Stimulated activated CD8-positive, alpha-beta memory T cell treated with anti-CD3 and anti-CD28 coated beads, Interleukin-15, amount 100 ng/mL, for 4 hours (primary cell): ENCODE data around the gene CNDP2.
"Not testable (repeated sequence)": the region's sequence is repeated elsewhere in the genome, so short reads cannot be mapped to it uniquely, and the experiment has no call there.

Source experiments
- DNase-seq, 2 donors: peaks; one replicate each; pipeline ENCODE4 v3.0.0-alpha.2; 2020; ENCODE audit warnings: low read depth in 2 of 2

CNDP2 gene

DNA sequence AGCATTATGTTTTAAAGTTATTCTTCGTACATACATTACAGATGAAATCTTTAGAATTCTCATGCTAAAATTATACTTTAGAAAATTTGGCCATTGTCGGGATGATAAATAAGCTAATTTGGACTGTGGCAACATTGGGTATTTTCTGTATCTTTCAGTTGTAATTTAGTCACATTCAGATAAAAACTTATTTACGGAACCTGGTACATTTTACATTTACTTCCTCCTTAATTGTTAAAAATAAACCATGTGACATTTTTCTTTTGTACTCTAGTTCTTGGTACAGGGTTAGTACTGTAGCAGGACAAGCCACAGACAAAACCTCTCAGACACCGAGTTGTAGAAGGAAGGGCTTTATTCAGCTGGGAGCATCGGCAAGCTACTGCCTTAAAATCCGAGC lies 4.2 kb downstream of the CNDP2 start:
- DNase-seq = no peak

DNA sequence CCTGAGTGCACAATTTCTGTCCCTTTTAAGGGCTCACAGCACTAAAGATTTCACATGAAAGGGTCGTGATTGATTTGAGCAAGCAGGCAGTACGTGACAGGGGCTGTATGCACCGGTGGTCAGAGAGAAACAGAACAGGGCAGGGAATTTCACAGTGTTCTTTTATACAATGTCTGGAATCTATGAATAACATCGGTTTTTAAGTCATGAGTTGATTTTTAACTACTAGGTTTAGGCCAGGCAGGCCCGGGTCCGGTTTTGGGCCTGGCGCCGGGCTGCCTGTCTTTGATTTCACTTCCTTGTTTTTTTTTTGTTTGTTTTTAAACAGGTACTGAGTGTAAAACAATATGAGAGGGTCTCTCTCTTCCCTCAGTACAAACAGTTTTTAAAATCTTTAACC lies 4.6 kb downstream of the CNDP2 start:
- DNase-seq = not testable (repeated sequence)

DNA sequence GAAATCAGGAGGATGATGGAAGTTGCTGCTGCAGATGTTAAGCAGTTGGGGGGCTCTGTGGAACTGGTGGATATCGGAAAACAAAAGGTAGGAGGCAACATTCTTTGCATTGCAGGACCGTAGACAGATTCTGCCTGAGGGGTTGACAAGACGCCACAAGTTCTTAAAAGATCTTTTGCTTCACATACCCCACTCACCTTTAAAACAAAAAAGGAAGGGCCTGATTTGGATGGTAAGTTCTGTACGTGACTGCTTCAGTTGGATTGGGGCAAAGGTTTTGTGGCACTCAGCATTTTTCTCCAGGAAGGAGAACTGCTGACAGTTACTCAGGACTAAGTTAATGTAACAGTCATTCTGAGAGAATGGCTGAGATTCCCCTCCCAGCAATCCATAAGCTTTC lies 5.2 kb downstream of the CNDP2 start:
- no peak for DNase-seq

DNA sequence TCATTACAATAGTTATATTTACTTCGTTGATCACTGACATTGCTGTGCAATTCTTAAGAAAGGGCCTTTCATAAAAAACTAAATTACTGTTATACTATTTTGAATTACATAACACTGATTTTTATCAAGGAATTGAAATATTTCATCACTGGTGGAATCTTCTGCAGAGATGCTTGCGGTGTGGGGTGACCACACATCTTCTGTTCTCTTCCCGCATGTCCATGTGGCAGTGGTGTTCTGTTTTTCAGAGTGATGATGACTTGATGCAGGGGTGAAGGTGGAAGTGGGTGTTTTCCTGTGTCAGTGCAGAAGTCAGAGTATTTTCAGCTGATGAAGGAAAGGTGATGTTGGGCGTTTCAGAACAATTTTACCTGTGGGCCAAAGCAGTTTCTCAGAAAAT lies 7.0 kb downstream of the CNDP2 start:
- no peak for DNase-seq

DNA sequence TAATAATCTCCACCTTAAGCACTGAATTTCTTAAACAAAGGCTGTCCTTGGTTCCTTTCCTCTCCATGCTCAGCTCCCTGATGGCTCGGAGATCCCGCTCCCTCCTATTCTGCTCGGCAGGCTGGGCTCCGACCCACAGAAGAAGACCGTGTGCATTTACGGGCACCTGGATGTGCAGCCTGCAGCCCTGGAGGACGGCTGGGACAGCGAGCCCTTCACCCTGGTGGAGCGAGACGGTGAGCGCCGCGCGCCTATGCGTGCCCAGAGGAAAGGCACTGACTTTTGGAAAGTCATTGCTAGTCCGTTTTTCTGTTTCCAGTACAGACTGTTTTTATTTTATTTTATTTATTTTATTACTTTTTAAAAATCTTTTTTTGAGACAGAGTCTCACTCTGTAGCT lies 9.6 kb downstream of the CNDP2 start:
- no peak for DNase-seq

DNA sequence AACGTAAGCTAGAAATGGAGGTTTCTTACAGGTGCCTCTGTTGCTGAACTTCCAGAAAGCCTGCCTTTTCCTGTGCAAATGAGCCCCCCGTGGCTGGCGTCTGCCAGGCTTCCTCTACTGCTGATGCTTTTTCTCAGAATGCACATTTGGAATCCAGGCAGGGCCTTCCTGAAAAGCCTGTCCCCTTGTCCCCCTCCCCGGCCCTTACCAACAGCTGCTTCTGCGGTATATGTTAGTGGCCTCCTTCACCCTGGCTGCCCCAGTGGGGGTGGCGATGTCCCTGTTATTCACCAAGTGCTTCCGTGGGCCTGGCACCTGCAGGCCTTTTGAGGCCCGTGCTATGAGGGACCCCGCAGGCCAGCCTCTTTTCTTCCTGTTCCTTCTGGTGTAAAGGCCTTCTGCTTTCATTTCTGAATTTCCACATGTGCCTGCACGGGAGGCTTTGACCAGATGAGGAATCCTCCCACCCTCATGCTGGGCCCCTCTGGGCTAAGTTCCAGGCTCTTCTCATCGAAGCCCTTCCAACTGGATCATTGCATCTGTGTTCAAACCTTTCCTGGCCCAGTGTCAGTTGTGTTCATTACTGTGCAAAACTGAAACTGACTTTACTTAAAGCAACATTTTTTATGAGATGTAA lies 10.4 kb downstream of the CNDP2 start:
- DNase-seq = no peak

DNA sequence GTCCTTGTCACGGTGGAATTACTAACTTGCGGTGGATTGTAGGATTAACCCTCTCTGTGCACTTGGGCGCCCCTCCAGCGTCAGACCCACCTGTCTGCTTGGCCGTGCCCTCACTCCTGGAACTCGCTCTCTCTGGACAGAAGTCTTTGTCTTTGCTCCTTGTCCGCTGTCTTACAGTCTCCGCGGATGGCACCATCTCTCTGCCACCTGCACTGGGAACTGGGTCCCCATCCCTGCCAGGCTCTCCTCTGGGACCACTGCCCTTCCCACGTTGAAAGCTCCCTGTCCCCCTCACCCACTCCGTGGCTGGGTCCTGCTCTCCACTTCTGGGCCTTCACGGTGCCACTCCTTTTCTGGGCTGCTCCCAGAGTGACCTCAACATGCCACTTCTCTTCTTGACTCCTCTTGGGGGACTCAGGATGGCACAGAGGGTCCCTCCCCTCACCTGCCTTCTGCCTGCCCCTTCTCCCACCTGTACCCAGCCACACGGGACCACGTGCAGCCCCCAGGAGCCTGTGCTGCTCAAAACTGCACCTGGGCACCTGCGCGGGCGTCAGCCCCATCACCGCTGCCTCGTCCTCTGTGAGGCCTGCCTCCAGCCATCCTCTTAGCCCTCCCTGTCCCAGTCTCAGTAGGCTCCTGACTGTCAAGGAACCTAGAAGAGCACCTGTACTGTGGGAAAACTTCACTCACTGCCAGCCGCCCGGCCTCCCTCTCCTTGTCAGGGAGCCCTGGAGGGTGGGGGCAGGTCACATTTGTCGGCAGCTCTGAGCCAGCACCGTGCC lies 11.1 kb downstream of the CNDP2 start:
- DNase-seq = no peak

DNA sequence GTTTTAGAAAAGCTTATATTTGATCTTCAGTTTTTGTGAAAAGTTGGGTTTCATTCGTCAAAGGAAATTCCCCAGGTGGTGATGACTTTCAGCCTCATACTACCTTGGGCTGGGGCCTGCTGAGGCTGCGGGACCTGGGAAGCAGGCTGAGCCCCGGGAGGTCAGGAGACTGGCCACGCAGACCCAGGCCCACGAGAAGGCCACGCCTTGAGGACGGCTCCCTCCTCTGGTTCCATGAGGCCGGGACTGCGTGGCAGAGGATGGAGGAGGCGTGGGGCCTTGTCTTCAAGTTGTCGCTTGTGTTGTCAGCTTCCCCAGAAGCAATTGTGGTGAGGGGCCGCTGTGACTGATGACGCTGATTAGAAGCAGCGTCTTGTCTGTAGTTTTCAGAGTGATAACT lies 11.8 kb downstream of the CNDP2 start:
- no peak for DNase-seq

DNA sequence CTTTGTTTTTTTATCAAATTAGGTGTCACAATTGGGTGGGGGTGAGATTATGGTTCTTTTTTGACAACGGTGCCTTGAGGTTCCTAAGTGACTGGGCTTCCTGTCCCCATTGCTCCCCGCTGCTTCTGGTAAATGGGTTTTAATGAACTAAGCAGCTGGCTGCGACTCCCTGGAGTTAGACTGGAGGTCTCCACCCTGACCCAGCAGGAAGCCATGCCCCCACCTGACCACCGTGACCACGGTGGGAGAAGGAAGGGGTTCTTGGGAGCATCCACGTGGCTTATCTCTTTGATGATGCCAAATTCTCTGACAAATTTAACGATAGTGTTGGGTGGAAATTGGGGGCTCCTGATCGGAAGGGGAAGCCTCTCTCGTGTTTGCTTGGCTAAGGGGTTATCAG lies 12.2 kb downstream of the CNDP2 start:
- DNase-seq = no peak

DNA sequence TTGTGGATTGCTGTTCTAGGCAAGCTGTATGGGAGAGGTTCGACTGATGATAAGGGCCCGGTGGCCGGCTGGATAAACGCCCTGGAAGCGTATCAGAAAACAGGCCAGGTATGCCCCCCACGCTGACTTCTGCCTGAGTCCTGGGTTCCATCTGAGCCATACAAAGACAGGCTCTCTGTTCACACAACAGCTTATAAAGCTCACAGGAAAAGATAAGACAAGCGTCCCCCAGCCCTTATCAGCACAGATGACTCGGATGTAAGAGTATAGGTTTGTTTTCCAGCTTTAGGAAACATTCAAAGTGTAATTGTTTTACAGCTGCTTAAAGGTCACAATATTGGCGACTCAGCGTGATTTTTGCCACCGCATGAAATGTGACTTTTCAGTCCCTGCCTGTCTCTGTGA lies 12.7 kb downstream of the CNDP2 start:
- DNase-seq = no peak

DNA sequence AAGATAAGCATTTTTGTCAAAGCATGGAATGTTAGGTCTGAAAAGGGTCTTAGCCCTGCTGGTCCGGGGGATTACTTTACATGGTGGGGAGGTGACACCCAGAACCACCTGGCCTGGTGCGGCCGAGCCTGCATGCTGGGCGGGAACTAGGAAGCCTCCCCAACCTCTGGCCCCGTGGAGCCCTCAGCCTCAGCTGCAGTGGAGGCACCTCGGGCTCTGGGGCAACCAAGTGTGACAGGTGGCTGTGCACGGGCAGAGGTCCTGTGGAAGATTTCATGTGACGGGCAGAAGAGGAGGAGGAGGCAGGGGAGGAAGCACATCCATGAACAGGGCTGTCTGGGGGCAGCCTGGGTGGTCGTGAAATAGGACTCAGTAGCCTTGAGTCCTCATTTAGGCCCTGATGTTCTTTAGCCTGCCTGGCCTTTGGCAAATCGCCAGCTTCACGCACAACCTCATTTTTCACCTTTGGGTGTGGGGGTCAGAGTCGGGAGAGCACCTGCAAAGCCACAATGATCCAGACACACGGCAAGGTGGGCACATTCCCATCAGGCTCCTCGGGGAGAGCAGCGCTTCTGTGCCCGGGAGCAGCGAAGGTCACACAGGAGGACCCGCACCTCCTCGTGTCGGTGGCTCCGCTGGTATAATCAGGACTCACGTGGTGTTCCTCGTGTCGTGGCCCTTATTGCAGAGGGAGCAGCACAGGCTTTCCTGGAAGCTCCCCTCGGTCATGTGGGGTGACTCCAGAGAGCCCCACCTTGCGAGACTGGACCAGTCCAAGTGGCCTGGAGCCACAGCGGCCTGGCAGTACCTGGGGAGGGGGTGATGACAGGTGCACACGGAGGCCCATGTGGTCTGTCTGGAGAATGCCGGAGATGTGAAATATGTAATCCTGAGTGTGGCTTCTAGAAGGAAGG lies 13.9 kb downstream of the CNDP2 start:
- no peak for DNase-seq

DNA sequence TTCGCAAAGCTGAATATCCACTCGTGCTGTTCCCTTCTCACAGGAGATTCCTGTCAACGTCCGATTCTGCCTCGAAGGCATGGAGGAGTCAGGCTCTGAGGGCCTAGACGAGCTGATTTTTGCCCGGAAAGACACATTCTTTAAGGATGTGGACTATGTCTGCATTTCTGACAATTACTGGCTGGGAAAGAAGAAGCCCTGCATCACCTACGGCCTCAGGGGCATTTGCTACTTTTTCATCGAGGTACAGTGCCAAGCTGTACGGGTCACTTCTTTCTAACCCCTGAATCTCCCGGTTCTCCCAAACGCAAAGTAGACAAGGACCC lies 14.6 kb downstream of the CNDP2 start:
- DNase-seq = no peak

DNA sequence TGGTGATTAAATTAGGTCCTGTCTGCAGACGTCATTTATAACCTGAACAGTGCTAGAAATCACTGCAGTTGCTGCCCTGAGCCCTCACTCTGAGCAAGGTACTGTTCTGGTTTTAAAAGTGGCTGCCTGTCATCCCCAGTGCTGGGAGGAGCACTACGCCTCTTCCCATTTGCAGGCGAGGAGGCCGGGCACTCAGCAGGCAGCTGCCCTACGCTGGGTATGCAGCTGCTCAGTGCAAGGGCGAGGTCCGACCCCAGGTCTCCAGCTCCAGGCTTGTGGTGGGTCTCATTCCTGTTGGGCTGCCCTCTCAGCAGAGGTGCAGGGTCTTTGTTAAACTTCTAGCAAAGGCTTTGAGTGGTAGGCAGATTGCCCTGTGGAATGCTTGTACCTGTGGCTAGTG lies 15.7 kb downstream of the CNDP2 start:
- no peak for DNase-seq

DNA sequence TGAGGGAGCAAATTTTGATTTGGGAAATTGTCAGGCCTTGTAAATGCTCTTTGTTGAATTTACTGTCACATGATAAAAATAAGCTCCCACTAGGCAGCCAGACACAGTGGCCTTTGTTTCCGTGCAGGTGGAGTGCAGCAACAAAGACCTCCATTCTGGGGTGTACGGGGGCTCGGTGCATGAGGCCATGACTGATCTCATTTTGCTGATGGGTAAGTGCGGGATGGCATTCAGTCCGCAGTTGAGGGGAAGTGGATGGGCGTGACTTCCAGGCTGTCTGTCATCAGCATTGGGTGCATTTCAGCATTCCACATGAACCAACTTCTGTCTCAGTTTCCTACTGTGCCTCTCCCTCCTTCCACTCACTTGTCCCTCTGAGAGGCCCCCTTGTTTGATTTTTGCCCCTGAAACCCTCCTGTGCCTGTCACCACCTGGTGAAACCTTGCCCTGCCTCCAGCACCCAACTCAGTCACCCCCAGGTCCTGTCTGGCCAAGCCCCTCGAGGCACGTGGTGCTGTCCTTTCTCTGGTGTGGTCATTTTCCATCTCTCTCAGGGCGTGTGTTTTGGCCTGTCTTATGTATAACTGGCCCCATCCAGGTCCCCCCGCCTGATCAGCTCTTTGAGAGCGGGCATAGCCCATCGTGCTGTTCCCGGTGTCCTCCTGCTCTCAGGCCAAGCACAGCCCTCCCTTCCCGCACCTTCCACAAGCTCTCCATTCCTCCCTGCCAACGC lies 16.3 kb downstream of the CNDP2 start:
- DNase-seq = no peak

DNA sequence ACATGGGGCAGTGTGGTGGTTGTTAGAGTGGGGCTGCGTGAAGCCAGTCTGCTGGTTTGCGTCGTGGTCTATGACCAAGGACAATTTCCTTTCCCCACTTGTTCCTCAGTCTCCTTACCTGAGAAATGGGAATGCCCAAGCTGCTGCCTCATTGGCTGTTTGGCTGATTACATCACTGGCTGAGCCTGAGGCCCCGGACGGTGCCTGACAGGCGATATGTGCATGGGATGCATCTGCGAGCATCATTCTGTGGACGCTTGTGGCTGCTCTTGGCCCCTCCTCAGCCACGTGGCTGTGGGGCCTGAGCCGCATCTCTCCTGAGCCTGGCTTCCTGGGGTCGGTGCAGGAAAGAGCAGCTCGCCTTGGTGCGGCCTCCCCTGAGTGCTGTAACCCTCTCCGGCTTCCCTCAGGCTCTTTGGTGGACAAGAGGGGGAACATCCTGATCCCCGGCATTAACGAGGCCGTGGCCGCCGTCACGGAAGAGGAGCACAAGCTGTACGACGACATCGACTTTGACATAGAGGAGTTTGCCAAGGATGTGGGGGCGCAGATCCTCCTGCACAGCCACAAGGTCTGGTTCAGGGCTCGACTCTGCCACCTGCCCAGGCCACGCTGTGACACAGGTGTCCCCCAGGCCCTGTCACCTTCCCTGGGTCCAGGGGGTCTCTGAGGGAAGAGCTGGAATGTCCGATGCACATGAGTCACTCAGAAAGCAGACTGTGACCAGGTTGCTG lies 17.2 kb downstream of the CNDP2 start:
- no peak for DNase-seq

DNA sequence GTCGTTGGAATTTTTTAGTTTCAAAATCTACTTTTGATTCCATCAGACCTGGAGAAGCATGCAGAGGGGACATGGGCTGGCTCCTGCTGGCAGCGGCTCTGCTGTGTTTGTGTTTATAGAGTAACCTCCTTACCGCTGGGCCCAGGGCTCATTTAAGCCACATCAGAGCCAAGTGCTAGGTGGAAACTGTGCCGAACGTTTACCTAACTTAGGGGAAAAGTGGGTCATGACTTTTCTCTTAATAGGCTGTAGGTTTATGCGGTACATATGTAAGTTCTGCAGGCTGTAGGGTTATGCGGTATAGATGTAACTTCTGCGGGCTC lies 17.7 kb downstream of the CNDP2 start:
- DNase-seq = no peak

DNA sequence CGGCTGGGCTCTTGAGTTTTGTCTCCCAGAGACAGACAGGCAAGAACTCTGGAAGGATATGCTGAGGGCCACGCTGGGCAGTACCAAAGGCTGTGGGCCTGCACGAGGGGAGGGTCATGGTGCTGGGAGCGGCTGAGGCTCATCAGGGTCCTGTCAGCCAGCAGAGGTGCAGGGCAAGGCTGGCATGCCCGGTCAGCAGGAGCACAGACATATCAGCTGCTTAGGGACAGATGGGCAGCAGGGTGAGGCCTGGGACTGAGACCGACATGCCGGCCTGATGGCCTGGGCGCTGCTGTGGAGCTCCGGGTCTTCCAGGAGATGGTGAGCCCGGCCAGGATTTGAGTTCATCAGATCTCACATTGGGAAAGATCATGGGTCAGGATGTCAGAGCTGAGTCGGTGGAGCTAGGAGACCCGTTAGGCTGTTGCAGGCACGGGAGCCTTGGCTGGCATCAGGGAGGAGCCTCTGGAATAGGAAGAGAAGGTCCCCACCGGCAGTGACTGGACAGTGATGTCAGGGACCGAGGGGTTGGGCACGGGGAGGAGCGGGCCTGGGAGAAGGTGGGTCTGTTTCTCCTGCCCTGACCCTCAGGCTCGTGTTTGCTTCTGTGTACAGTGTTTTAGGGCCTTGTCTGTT lies 18.8 kb downstream of the CNDP2 start:
- DNase-seq = no peak

DNA sequence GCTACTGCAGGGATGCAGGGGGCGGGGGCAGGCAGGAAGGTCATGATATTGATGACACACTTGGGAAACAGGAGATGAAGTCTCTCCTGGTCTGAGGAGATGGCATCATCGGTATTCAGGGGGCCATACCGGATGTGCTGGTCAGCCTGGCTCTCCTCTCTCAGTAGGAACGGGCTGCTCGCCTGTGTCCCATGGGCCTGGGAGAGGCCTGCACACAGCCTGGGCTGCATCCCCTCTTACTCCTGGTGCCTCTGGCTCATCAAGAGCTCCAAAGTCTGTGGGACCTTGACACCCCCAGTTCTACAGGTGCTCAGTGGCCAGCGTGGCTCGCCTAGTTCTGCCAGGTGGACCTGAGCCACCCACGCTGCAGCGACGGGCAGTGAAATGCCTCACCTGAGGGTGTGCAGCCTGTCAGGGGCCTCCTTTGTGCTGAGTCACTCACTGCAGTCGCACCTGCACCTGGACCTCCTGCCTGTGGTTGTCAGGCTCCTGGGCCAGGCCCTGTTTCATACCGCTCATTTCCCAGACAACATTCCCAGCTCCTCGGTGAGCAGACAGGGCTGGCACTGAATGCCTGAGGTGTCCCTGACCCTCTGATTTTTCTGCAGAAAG lies 19.6 kb downstream of the CNDP2 start:
- DNase-seq = no peak

DNA sequence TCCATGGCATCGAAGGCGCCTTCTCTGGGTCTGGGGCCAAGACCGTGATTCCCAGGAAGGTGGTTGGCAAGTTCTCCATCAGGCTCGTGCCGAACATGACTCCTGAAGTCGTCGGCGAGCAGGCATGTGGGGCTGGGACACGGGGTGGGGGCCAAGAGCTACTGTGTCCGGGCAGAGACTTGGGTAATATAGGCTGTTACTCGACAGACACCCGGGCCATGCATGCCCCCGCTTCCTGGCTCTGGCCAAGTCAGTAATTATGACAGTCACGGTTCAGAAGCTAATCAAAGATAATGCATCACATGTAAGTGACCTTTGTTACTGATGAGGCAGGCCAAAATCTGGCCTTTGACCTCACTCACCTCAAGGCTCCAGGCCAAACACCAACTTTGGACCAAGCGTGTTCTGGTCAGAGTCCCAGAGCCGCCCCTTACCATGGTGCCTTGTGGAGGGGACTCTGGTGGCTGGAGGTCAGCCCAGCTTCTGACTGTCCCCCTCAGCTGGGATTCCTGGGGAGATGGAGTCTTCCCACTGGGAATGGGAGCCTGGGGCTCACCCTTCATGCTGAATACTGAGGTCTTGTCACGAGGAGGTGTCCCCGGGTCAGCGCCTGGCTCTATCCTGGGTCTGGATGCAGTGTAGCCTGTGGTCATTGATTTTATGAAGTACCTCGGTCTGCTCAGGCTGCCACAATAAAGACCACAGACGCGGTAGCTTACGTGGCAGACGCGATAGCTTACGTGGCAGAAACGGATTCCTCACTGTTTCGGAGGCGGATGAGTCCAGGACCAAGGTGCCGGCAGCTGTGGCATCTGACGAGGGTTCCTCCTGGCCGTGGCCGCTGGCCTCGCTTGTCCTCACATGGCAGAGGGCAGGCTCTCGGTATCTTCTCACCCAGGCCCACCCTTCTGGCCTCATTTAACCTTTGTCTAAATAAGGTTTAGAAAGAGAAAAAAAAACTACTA lies 20.4 kb downstream of the CNDP2 start:
- no peak for DNase-seq
